Liver (tissue), 9 donors: ENCODE results near the gene EGLN2. TPM values are rescaled to one million over a fixed set of nuclear protein-coding genes. Genes with fewer than 3 reads are reported as not detected.

Experiments used
- DNase-seq: peaks from one replicate; pipeline ENCODE4 v3.0.0-alpha.2; 2017; ENCODE audit warnings: low spot score
- H3K27ac ChIP-seq, 2 donors: one replicate each; pipeline ENCODE4 v1.7.0; 2013; ENCODE audit warnings: inconsistent platforms in 2 of 2, low read length in 2 of 2, control low read depth in 1 of 2, low read depth in 1 of 2, mild to moderate bottlenecking in 1 of 2
- H3K27me3 ChIP-seq, 4 donors: one replicate each; pipeline versions ENCODE4 v1.6.1 to v1.7.0; 2013; ENCODE audit warnings: low read length in 3 of 4, inconsistent platforms in 1 of 4, mild to moderate bottlenecking in 1 of 4, moderate library complexity in 1 of 4; ENCODE audit not compliant: control insufficient read depth in 4 of 4, insufficient read depth in 4 of 4
- H3K36me3 ChIP-seq, 4 donors: one replicate each; pipeline versions ENCODE4 v1.6.1 to v1.7.0; 2013; ENCODE audit warnings: low read length in 3 of 4, mild to moderate bottlenecking in 3 of 4, low read depth in 1 of 4, moderate library complexity in 1 of 4; ENCODE audit not compliant: control insufficient read depth in 4 of 4, insufficient read depth in 3 of 4
- H3K4me1 ChIP-seq, 4 donors: one replicate each; pipeline versions ENCODE4 v1.6.1 to v1.7.0; 2013; ENCODE audit warnings: low read length in 3 of 4, mild to moderate bottlenecking in 3 of 4, moderate library complexity in 1 of 4; ENCODE audit not compliant: control insufficient read depth in 4 of 4, insufficient read depth in 4 of 4
- H3K4me3 ChIP-seq, 3 donors: one replicate each; pipeline versions ENCODE4 v1.6.1 to v1.7.0; 2013; ENCODE audit warnings: low read length in 3 of 3, control low read depth in 1 of 3, low read depth in 1 of 3, mild to moderate bottlenecking in 1 of 3
- H3K9ac ChIP-seq, 2 donors: one replicate each; pipeline ENCODE4 v1.7.0; 2013; ENCODE audit warnings: low read length in 2 of 2, mild to moderate bottlenecking in 2 of 2, moderate library complexity in 2 of 2, control low read depth in 1 of 2, low read depth in 1 of 2
- H3K9me3 ChIP-seq, 4 donors: one replicate each; pipeline versions ENCODE4 v1.6.1 to v1.7.0; 2013; ENCODE audit warnings: low read length in 3 of 4; ENCODE audit not compliant: control insufficient read depth in 4 of 4
- EGR1 ChIP-seq, 2 donors: IDR thresholded peaks; 2 replicates each; pipeline ENCODE4 v1.6.1; 2016 to 2018; ENCODE audit warnings: antibody characterized with exemption in 2 of 2, low read depth in 2 of 2
- FOXA1 ChIP-seq: IDR thresholded peaks from 2 replicates; pipeline ENCODE4 v1.6.1; 2016; ENCODE audit warnings: antibody characterized with exemption
- FOXA2 ChIP-seq: IDR thresholded peaks from 2 replicates; pipeline ENCODE4 v1.6.1; 2016; ENCODE audit warnings: antibody characterized with exemption
- GABPA ChIP-seq, 2 donors: IDR thresholded peaks in 1 of 2; conservative IDR thresholded peaks in 1 of 2; 2 replicates each; pipeline ENCODE4 v1.6.1; 2016; ENCODE audit warnings: antibody characterized with exemption in 2 of 2, mild to moderate bottlenecking in 1 of 2, moderate library complexity in 1 of 2
- HNF4A ChIP-seq, 2 donors: conservative IDR thresholded peaks; 2 replicates each; pipeline ENCODE4 v1.6.1; 2016; ENCODE audit warnings: antibody characterized with exemption in 2 of 2, mild to moderate bottlenecking in 2 of 2
- HNF4G ChIP-seq: IDR thresholded peaks from 2 replicates; pipeline ENCODE4 v1.6.1; 2016; ENCODE audit warnings: antibody characterized with exemption
- JUND ChIP-seq, 2 donors: IDR thresholded peaks; 2 replicates each; pipeline ENCODE4 v1.6.1; 2016; ENCODE audit warnings: antibody characterized with exemption in 2 of 2
- NR2F2 ChIP-seq: IDR thresholded peaks from 2 replicates; pipeline ENCODE4 v1.6.1; 2016; ENCODE audit warnings: antibody characterized with exemption
- RAD21 ChIP-seq, 2 donors: IDR thresholded peaks; 2 replicates each; pipeline ENCODE4 v1.6.1; 2016; ENCODE audit warnings: antibody characterized with exemption in 2 of 2, mild to moderate bottlenecking in 2 of 2
- RXRA ChIP-seq, 2 donors: IDR thresholded peaks; 2 replicates each; pipeline ENCODE4 v1.6.1; 2017 to 2018; ENCODE audit warnings: antibody characterized with exemption in 2 of 2, mild to moderate bottlenecking in 1 of 2
- SP1 ChIP-seq: IDR thresholded peaks from 2 replicates; pipeline ENCODE4 v1.6.1; 2018; ENCODE audit warnings: antibody characterized with exemption, mild to moderate bottlenecking
- TAF1 ChIP-seq: conservative IDR thresholded peaks from 2 replicates; pipeline ENCODE4 v1.6.1; 2016; ENCODE audit warnings: antibody characterized with exemption, mild to moderate bottlenecking
- YY1 ChIP-seq: IDR thresholded peaks from 2 replicates; pipeline ENCODE4 v1.6.1; 2016; ENCODE audit warnings: antibody characterized with exemption, mild to moderate bottlenecking
- WGBS: extraction: QIAGEN DNeasy Blood & Tissue Kit; methylation state at CpG from one replicate; pipeline ENCODE4 v1.1.7; 2013; 5-methylcytosine and 5-hydroxymethylcytosine counted together
- polyA plus RNA-seq, 2 donors: library from polyadenylated mRNA; stranded (reverse) in 1 of 2; unstranded in 1 of 2; fragments of 200-250 nt in 1 of 2; fragments of >200 nt in 1 of 2; fragmentation: Nextera tagmentation in 1 of 2; extraction: Ambion mirVana in 1 of 2; gene quantifications; one replicate each; pipeline versions ENCODE4 v1.2.1 to v1.2.3, GENCODE V29; 2013 to 2015
- total RNA-seq, 2 donors: library from RNA; depleted of rRNA; stranded (reverse); fragments of >200 nt; gene quantifications; one replicate each; pipeline ENCODE4 v1.2.3, GENCODE V29; 2014
- TF ChIP-seq, protein P1 (sequence below): IDR thresholded peaks from 2 replicates; pipeline ENCODE4 v1.6.1; 2016; ENCODE audit warnings: antibody characterized with exemption
- TF ChIP-seq, protein P2 (sequence below): IDR thresholded peaks from 2 replicates; pipeline ENCODE4 v1.6.1; 2016; ENCODE audit warnings: antibody characterized with exemption
- TF ChIP-seq, protein P3 (sequence below): IDR thresholded peaks from 2 replicates; pipeline ENCODE4 v1.6.1; 2016; ENCODE audit warnings: antibody characterized with exemption, mild to moderate bottlenecking
- TF ChIP-seq, protein P4 (sequence below): fragments of 150-350 bp; IDR thresholded peaks from 2 replicates; pipeline ENCODE4 v1.5.1; 2017; ENCODE audit warnings: improper control_type of control experiment, low read depth, low read length; ENCODE audit not compliant: missing input control
- TF ChIP-seq, protein P5 (sequence below): IDR thresholded peaks from 2 replicates; pipeline ENCODE4 v1.6.1; 2016; ENCODE audit warnings: antibody characterized with exemption
- donor health status: healthy.
- donor health status: healthy.
- donor health status: healthy.
- donor health status: healthy.
- donor health status: healthy.

Gene EGLN2
- total and polyA plus RNA-seq, 4 donors: 34.8 to 56.3 (median 47.7) TPM

DNA sequence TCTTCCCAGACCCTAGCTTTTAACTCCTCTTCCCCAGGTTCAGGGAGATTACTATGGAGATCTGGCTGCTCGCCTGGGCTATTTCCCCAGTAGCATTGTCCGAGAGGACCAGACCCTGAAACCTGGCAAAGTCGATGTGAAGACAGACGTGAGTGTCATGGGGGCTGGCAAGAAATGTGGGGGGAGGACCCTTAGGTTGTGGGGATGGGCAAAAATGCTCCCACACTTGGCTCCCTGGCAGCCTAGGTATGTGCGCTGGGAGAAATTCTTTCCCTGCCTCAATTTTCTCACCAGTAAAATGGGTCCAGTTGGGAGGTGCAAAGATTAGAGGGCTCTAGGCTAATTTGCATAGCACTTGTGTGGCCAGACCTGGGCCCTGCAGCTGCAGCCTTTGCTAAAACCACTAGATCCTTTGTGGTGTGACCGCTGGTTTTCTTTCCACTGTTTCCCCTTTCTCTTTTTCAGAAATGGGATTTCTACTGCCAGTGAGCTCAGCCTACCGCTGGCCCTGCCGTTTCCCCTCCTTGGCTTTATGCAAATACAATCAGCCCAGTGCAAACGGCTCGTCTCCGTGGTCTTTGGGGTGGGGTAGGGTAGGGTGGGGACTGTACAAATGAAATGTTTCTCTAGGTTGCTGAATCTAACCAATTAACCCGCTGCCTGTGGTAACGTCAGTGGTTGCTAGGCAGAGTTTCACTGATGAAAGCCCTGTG, 21.9 kb upstream of the EGLN2 start:
- peak; percentile 91 for DNase-seq
- Histone ChIP-seq H3K9me3 (no peaks in the 10 kb centered on the region), H3K4me3 (peak overlapping the region; percentile 52 to 67 (median 65)), H3K27me3 (no peaks in the 10 kb centered on the region), H3K9ac (peak overlapping the region; percentile 48 to 55), H3K27ac (peak overlapping the region; percentile 84 to 92), H3K4me1 (peaks cover 0 to 19% (median 13%) of the 10 kb centered on the region in 4 donors), H3K36me3 (peaks cover 0 to 2% (median 0%) of the 10 kb centered on the region in 4 donors)
- 22% methylated on average over 13 of the region's 13 CpGs for WGBS
- TF ChIP-seq RXRA (IDR thresholded peaks at IDR 0.05): peak in 1 of 2 donors; percentile 1
- TF ChIP-seq SP1: no peak

DNA sequence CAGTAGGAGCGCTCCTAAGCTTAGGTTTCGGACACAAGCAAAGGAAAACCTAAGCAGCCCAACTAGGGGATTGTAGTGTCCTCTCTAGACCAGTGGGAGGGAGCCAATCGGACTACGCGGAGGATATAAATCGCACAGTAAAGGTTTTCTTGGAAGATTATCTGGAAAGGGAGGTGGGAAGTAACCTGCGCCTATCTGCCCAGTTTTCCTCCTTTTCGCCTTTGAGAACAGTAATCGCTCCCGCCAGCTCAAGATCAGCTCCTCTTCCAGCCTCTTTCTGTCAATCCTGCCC, 21.4 kb upstream of the EGLN2 start:
- under 1% methylated on average over 10 of the region's 10 CpGs for WGBS
- Histone ChIP-seq H3K4me1 (peaks cover 0 to 19% (median 13%) of the 10 kb centered on the region in 4 donors), H3K27me3 (no peaks in the 10 kb centered on the region), H3K4me3 (peak overlapping the region; percentile 52 to 67 (median 65)), H3K9me3 (no peaks in the 10 kb centered on the region), H3K27ac (peak overlapping the region; percentile 84 to 92), H3K9ac (peak overlapping the region; percentile 48 to 64), H3K36me3 (peaks cover 0 to 3% (median 1%) of the 10 kb centered on the region in 4 donors)
- DNase-seq: no peak
- no peak for TF ChIP-seq SP1
- TF ChIP-seq RAD21 (IDR thresholded peaks at IDR 0.05): no peak
- no peak for TF ChIP-seq FOXA2
- TF ChIP-seq, protein P1, sequence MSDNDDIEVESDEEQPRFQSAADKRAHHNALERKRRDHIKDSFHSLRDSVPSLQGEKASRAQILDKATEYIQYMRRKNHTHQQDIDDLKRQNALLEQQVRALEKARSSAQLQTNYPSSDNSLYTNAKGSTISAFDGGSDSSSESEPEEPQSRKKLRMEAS: no peak
- TF ChIP-seq, protein P2, sequence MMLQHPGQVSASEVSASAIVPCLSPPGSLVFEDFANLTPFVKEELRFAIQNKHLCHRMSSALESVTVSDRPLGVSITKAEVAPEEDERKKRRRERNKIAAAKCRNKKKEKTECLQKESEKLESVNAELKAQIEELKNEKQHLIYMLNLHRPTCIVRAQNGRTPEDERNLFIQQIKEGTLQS: no peak
- TF ChIP-seq, protein P3, sequence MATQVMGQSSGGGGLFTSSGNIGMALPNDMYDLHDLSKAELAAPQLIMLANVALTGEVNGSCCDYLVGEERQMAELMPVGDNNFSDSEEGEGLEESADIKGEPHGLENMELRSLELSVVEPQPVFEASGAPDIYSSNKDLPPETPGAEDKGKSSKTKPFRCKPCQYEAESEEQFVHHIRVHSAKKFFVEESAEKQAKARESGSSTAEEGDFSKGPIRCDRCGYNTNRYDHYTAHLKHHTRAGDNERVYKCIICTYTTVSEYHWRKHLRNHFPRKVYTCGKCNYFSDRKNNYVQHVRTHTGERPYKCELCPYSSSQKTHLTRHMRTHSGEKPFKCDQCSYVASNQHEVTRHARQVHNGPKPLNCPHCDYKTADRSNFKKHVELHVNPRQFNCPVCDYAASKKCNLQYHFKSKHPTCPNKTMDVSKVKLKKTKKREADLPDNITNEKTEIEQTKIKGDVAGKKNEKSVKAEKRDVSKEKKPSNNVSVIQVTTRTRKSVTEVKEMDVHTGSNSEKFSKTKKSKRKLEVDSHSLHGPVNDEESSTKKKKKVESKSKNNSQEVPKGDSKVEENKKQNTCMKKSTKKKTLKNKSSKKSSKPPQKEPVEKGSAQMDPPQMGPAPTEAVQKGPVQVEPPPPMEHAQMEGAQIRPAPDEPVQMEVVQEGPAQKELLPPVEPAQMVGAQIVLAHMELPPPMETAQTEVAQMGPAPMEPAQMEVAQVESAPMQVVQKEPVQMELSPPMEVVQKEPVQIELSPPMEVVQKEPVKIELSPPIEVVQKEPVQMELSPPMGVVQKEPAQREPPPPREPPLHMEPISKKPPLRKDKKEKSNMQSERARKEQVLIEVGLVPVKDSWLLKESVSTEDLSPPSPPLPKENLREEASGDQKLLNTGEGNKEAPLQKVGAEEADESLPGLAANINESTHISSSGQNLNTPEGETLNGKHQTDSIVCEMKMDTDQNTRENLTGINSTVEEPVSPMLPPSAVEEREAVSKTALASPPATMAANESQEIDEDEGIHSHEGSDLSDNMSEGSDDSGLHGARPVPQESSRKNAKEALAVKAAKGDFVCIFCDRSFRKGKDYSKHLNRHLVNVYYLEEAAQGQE: no peak
- no peak for TF ChIP-seq NR2F2
- no peak for TF ChIP-seq EGR1 (IDR thresholded peaks at IDR 0.05; ENCODE audit: low read depth in 2 of 2)
- TF ChIP-seq, protein P4, sequence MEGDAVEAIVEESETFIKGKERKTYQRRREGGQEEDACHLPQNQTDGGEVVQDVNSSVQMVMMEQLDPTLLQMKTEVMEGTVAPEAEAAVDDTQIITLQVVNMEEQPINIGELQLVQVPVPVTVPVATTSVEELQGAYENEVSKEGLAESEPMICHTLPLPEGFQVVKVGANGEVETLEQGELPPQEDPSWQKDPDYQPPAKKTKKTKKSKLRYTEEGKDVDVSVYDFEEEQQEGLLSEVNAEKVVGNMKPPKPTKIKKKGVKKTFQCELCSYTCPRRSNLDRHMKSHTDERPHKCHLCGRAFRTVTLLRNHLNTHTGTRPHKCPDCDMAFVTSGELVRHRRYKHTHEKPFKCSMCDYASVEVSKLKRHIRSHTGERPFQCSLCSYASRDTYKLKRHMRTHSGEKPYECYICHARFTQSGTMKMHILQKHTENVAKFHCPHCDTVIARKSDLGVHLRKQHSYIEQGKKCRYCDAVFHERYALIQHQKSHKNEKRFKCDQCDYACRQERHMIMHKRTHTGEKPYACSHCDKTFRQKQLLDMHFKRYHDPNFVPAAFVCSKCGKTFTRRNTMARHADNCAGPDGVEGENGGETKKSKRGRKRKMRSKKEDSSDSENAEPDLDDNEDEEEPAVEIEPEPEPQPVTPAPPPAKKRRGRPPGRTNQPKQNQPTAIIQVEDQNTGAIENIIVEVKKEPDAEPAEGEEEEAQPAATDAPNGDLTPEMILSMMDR: no peak
- no peak for TF ChIP-seq HNF4G
- no peak for TF ChIP-seq RXRA (IDR thresholded peaks at IDR 0.05)
- TF ChIP-seq TAF1: no peak
- TF ChIP-seq JUND (IDR thresholded peaks at IDR 0.05): no peak
- TF ChIP-seq YY1: no peak
- TF ChIP-seq FOXA1: no peak
- no peak for TF ChIP-seq HNF4A (conservative IDR thresholded peaks at IDR 0.05)
- TF ChIP-seq GABPA (IDR thresholded peaks at IDR 0.05 in 1 of 2, conservative IDR thresholded peaks at IDR 0.05 in 1 of 2): no peak
- TF ChIP-seq, protein P5, sequence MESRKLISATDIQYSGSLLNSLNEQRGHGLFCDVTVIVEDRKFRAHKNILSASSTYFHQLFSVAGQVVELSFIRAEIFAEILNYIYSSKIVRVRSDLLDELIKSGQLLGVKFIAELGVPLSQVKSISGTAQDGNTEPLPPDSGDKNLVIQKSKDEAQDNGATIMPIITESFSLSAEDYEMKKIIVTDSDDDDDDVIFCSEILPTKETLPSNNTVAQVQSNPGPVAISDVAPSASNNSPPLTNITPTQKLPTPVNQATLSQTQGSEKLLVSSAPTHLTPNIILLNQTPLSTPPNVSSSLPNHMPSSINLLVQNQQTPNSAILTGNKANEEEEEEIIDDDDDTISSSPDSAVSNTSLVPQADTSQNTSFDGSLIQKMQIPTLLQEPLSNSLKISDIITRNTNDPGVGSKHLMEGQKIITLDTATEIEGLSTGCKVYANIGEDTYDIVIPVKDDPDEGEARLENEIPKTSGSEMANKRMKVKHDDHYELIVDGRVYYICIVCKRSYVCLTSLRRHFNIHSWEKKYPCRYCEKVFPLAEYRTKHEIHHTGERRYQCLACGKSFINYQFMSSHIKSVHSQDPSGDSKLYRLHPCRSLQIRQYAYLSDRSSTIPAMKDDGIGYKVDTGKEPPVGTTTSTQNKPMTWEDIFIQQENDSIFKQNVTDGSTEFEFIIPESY: no peak
